Ramos (cell line): Measurements from ENCODE around the gene WDFY4.

Experiments
- in situ Hi-C: fragments of 300-500 bp; cut with MboI; formaldehyde crosslinking; loops from one replicate; pipeline ENCODE4 v1.14.3; 2022; ENCODE audit warnings: low sequenced_read_pairs; ENCODE audit not compliant: unreplicated experiment

WDFY4 gene

GRCh38 chr10:48993627-48994026 is 309.0 kb downstream of the WDFY4 start:
- in situ Hi-C loops: no loop called here

GRCh38 chr10:48996329-48996728 is 311.7 kb downstream of the WDFY4 start:
- in situ Hi-C loops: no loop called here

GRCh38 chr10:48999346-48999745 is 314.7 kb downstream of the WDFY4 start:
- in situ Hi-C loops: no loop called here

- in situ Hi-C loops: no loop called here
Observed at GRCh38 chr10:49000437-49001398, 316.0 kb downstream of the WDFY4 start.

DNA sequence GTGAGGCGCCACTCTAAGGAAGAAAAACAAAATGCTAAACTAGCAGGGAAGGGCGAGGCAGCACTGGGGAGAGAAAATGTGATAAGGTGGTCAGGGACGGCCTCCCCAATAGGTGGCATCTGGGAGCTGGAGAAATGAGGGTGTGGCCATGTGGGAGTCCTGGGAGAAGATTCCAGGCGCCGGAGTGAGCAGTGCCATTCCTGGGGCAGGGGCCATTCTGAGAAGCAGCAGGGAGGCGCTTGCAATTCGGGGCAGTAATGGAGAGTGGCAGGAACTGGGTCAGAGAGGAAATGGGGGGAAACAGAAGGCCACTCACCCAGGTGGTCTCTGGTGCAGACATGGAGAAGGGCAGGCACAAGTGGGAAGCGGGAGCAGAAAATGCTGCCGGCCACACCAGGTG is 316.7 kb downstream of the WDFY4 start:
- in situ Hi-C loops: no loop called here

DNA sequence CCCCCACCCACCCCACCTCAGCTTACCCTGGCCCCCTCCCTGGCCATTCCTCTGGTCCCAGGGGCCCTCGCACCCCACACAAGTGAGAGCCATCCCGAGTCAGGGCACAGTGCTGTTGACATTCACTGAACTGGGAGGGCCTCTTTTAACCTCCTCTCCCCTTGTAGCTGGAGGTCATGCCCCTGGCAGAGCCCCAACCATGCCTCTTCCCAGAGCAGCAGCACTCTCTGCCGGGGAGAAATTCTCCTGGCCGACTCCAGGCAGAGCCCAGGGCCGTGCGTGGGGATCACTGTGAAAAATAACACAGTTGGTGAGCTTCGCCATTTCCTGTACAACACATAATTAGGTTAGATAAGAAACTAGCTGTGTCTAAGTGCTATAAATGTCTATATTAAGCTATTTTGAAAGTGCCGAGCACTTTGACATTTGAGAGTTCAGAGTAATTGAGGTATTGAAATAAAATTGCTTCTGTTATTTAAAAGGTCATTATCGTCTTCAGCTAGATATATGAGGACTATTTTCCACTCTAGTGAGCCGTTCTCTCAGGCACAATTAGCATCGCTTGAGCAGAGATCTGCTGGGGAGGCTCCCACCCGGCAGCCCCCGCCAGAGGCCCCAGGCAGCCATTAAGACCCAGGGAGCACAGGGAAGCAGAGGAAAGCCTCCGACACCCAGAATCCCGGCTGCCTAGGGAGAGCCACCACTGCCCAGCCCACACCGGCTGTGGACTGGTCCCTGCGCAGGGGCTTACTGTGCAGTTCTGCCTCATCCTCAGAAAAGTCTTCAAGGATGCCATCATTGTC is 317.4 kb downstream of the WDFY4 start:
- in situ Hi-C loops: no loop called here

GRCh38 chr10:49005270-49005669 is 320.6 kb downstream of the WDFY4 start:
- in situ Hi-C loops: no loop called here

GRCh38 chr10:49007129-49007528 is 322.5 kb downstream of the WDFY4 start:
- in situ Hi-C loops: no loop called here

DNA sequence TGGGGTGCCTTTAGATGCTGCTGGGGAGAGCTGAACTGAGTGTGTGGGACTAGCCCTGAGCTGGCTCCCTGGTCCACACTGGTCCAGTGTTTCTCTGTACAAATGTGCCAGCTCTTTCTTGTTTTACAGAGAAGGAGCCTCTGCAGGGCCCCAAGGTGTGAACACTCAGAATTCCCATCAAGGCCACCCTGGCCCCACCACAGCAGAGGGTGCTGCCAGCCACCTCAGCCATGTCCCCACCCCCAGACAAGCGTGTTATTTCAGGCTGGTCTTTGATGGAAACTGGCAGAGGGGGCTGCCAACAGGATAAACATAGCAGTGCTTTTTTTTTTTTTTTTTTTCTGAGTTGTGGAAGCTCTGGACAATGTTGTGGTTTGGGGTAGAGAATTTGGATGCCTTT is 323.4 kb downstream of the WDFY4 start:
- in situ Hi-C loops: no loop called here

DNA sequence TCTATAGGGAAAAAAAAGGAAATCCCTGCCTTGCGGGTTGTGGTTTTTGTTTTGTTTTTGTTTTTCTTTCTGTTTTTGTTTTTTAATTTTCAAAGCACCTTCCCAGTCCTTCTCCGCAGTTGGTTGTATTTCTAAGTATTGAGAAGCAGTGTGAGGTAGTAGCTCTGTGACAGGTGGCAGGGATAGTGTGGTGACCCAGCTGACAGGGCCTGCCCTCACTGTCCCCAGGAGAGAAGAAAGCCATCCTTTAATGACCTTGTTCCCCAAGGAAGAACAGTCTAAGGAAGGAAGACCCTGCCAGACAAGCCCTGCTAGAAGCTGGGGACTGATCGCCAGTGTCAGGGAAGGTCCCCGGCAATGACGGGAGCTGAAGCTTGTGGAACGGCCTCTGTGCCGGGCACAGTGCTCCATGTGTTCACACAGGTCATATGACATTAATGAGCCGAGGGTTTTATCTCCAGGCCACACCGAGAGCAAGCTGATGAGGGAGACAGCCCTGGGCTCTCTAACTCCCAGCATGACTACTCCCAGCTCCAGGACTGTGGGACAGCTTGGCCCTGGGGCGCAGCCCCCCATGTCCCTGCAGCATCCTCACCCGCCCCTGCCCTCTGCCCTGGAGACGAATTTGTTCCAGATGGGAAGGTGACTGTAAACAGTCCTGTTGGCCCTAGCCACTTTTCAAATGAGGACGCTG is 324.0 kb downstream of the WDFY4 start:
- in situ Hi-C loops: no loop called here

DNA sequence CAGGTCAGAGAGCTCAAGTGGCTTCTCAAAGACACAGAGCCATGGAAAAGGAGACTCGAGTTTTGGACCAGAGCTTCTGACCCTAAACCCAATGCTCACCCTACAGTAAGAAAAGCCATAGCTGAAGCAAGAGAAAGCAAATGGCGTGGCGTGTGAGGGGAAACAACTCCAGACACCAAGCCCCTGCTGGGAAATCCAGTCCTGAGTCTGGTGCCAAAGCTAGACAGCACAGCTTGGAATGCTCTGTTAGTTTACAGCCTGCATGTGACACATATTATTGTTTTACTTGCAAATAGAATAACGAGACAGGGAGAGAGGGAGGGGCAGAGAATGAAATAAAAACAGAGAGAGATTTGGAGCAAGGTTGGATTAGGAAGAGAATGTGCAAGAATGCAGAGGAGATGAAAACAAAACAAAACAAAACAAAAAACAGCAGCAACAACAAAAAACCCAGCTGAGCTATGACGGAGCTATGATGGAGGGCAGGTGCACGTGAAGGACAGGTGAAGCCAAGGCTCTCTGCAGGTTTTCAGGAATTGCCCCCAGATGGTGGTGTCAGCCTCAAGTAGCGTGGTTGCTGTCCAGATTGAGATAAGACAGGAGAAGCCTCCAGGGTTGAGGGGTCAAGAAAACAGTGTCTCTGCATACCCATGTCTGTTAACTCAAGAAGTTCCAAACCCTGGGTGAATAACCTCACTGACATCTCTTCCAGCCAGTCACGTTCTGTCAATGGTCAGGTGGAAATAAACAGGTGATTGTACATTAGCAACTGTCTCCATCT is 324.7 kb downstream of the WDFY4 start:
- in situ Hi-C loops: no loop called here

DNA sequence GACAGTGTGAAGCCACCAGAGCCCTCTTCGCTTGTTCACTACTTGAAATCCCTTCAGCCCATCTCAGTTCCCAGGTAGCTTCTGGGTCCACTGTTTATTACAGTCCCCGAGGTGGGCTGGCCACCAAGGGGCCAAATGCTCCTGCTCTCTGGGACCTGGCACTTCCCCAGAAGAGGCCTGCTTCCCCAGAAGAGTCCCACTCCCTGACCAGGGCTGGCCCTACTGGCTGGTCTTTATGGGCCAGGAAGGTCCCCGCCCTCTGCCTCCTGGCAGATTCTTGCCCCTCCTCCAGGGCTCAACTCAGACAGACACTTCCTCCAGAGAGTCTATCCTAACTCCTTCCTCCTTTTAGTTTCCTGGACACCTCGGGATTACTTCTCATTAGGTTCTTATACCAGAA is 325.6 kb downstream of the WDFY4 start:
- in situ Hi-C loops: no loop called here

DNA sequence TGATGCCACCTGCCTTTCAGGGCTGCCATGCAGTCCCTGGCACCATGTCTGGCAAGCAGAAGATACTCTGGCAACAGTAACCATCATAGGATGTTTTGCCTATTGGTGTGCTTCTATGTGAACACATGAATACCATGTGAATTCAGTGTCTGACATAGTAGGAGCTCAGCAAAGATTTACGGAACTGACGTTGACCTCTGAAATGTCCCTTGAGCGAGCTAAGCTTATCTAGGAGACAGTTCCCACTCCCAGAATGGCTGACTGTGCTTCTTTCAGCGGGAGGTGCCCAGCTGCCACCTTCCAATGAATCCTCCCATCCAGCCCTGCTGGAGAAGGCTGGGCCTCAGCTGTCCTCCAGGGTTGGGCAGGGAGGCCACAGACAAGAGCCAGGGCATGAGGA is 326.2 kb downstream of the WDFY4 start:
- in situ Hi-C loops: no loop called here

- in situ Hi-C loops: no loop called here
Observed at GRCh38 chr10:49011756-49012155, 327.1 kb downstream of the WDFY4 start.

DNA sequence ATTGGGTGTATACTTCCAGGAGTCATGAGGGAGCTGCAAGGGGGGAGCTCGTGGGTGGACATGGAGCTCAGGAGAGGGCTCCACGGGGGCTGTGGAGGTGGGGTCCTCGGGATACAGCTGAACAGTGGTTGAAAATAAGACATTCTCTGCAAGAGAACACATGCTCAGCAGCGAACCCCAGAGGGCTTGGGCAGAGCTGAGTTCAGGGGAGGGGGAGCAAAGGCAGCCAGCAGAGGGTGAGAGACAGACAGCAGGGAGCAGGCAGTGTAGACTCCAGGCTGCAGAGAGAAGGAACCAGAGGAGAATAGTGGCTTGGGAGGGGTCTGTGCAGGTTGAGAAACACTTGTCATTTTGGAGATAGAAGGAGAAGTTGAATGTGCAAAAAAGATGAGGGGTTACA is 327.9 kb downstream of the WDFY4 start:
- in situ Hi-C loops: no loop called here

- in situ Hi-C loops: no loop called here
Observed at GRCh38 chr10:49015700-49016099, 331.0 kb downstream of the WDFY4 start.

DNA sequence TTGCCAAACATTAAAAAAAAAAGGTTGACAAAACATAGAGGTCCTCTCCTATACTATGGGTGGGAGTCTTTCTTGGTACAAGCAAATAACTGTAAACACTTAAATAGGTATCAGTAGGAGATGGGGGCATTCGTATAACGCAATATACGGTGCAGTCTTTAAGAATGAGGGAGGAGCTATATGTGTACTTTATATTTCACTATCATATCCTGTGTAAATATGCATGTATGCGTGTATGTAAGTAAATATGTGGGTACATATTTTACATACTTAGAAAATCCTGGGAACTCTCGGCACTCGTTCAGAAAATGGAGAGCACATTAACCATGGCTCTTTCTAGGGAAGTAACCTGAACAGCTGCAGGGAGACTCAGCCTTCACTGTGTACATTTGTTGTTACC is 337.0 kb downstream of the WDFY4 start:
- in situ Hi-C loops: no loop called here

GRCh38 chr10:49023071-49023470 is 338.4 kb downstream of the WDFY4 start:
- in situ Hi-C loops: no loop called here

DNA sequence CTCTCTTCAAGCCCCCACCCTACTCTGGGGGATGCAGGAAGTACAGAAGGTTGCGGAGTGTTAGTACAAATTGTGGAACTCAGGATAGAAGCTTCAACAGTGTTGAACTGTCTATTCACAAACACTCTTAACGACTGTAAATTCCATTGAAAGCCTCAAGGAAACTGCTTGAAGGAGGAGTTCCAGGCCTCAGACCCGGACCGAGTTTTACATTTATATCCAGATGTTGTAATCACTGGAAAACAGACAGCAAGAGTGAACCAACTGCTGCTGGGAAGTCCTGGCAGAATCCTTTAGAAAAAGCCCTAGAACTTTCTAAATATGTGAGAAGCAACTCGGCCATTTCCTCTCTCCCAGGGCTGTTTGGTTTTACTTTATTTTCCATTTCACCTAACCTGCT is 339.1 kb downstream of the WDFY4 start:
- in situ Hi-C loops: no loop called here

DNA sequence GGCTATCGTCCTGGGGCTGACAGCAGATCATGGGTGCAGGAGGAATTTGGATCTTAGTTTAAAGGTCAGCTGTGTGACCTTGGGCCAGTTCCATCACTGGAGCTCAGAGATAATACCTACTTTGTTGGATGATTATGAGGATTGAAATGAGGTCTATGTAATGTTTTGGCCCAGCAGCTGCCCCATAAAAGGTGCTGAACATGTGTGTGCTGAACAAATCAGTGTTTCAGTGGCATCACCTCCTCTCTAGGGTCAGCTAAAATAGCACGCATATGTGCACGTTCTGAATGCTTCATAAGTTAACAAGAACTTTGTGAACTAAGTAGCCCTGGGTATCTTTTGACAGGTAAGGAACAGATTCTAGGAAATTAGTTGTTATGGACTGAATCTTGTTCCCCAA is 339.8 kb downstream of the WDFY4 start:
- in situ Hi-C loops: no loop called here
